Measurements from ENCODE around the gene ABCA9.

- no peak for TF ChIP-seq EZH2phosphoT487 (IDR thresholded peaks at IDR 0.05; ENCODE audit: insufficient read depth, low read depth)
- TF ChIP-seq EZH2 (IDR thresholded peaks at IDR 0.05; ENCODE audit: insufficient read depth, poor library complexity, severe bottlenecking): no peak
Observed at GRCh38 chr17:68963958-68964357, 96.8 kb downstream of the ABCA9 start.

All from GM23248 (cell line).